GM18909 (cell line): ENCODE data around the gene ARHGAP40.

ENCODE experiments used
- ATAC-seq: cut with Tn5 transposase; IDR thresholded peaks from one replicate; pipeline ENCODE4 v1.9.1; 2021; ENCODE audit warnings: mild to moderate bottlenecking; ENCODE audit not compliant: unreplicated experiment, poor library complexity

Gene ARHGAP40

DNA sequence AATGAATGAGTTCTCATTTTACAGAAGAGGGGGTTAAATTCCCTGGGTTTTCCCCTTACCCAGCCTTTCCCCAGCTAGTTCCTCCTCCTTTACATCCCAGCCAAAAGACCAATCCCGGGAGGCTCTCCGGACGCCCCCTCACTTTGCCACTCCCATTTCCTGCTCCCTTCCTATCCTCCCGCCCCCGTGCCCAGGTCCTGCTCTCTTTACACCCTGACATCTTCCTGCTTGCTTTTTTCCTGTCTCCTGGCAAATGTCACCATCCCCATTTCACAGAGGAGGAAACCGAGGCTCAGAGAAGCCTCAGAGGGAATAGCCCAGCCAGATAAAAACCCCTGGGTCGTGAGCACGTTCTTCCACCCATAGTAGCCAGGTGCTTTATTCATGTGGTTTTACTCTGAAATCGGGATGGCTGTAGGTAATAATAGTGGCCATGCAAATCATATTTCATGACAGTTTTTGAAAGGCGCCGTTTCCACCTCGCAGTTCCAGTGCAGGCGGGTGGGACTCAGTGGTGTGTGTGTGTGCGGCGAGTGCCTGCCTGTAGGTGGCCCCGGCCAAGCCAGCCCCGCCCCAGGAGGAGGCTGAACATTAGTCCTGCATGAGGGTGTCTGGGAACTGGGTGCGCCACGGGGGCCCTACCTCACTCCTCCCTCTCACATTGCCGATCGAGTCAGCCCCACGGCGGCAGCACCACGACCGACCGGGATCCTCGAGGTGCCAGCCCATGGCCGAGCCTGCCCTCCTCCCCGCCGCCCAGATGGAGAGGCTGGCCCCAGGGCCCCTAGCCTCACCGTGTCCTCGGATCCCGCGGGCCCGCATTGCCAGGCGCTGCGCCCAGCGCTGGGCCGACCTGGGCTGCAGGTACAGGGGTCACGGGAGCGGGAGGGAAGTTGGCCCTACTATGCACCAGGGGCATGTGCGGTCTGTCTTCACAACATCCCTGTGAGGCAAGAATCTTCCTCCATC is at the start of gene ARHGAP40:
ARHGAP40 (plus strand) TSS at position 594 of the 969 bp plus-strand sequence.
- no peak for ATAC-seq

DNA sequence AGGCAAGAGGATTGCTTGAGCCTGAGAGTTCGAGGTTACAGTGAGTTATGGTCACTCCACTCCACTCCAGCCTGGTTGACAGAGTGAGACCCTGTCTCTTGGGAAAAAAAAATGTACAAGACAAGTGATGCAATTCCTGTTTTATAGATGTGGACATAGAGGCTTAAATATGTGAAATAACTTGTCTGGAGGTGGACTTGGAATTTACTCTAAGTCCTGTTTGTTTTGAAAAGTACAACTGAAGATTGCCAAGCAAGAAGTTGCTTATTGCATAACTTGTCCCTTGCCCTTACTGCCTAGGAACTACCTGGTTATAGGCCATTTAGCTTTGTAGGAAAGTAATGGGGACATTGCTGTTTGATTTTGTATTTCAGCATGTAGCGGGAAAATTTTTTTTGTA is 46.6 kb upstream of the ARHGAP40 start:
- ATAC-seq, result no peak

DNA sequence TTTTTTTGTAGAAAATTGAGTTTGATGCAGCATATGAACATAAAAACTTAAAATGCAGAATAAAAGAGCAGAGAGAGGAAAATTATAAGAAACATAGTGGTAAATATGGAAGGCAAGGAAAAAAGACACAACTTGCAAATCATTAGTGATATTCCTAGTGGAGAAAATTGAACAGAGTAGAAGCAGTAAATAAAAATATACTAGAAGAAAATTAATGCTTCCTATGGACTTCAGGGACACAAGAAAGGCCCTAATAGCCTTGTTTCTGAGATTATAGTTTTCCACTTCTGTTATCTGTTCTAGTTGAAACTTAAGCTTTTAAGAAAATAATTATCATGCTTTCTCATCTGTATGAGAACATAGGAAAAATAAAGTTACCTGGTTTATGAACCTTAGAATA is 46.2 kb upstream of the ARHGAP40 start:
- no peak for ATAC-seq

DNA sequence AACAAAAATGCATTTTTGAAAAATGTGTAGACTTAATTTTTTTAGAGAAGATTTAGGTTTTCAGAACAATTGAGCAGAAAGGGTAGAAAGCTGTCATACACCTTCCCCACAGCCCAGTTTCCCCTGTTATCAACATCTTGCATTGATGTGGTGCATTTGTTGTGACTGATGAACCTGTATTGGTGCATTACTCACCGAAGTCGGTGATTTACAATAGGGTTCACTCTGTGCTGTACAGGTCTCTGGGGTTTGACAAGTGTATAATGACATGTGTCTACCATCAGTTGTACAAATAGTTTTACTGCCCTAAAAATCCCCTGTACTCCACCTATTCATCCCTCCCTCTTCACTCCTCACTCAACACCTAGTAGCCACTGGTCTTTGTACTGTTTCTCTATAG is 44.4 kb upstream of the ARHGAP40 start:
- no peak for ATAC-seq

DNA sequence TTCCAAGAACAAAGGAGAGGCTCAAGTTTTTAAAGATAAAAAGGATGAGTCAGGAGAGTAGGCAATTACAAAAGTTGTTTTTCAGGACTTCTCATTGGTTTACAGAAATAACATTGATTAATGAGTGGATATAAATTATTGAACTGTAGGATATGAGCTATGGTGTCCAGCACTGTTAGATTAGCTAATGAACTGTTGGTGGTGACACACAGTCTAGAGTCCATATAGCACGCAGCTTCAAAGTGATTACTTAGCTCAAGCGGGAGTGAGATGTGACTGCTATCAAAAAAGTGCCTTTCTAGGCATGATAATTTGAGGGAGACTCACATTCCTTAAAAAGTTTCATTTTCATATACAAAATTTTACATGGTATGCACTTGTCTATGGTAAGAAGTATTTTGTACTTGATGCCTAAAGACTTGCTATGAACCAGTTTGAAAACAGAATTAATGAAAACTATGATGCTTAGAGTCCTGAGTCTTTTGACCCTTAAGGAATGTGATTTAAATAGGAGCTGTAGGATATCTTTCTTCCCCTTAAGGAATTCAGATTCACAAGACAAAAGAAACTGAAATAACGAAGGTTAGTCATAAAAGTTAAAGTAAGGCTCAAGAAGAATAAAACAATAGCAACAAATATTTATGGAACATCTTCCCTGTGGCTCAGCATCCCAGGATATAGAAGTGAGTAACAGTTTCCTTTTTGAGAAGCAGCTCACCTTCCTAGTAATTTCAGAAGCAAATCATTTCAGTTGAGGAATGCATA is 42.8 kb upstream of the ARHGAP40 start:
- no peak for ATAC-seq

DNA sequence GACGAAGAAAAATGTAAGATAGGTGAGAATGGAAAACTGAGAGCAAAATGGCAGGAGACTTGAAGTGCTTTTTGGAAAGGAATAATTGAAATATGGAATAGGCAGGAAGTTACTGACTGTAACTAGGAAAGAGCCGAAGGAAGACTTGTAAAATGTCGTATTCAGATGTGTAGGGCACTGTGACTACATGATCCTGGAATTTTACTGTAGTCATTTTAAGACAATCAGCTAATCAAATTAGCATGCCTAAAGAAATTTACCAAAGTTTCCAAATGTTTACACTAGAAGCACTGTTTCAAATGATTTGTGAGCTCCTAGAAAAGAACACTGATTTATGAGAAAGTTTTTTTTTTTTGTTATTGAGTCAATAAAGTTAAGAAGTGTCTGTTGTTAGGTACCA is 41.8 kb upstream of the ARHGAP40 start:
- no peak for ATAC-seq

DNA sequence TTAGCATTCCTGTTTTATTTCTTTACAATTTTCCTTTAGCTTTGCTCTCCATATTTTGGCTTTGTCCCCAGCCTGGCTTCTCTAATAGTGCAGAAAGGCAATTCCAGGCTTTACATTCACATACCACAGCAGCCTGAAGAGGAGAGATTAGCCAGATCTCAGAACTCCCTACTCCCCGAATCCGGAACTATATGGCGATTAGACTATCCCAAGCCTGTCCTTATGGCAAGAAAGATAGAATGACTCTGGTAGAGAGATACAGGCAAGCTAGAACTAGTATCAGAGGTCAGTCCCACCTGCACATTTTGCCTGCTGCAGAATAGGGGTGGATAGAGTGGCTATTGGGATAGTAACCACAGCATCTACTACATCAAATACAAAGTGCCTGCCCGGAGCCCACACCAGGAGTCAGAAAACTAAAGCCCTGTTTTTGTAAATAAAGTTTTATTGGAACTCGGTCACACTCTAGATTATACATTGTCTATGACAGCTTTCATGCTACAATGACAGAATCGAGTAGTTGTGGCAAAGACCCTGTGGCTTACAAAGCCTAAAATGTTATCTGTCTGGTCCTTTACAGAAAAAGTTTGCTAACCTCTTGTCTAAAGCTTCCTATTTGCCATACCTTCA is 37.7 kb upstream of the ARHGAP40 start:
- ATAC-seq, result no peak

DNA sequence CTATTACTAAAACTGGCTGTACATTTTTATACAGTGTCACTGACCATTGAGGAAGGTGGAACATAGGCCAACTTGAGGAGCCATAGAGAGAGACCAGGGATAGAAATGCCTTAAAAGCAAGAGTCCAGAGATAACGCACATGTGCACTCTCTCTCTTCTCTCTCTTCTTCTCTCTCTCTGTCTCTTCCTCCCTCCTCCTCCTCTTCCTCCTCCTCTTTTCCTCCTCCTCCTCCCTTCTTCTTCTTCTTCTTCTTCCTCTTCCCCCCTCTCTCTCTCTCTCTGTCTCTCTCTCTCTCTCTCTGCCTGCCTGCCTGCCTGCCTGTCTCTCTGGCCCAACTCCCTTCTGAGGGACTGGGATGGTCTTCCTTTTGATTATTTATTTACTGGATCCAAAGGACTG is 36.9 kb upstream of the ARHGAP40 start:
- no peak for ATAC-seq

DNA sequence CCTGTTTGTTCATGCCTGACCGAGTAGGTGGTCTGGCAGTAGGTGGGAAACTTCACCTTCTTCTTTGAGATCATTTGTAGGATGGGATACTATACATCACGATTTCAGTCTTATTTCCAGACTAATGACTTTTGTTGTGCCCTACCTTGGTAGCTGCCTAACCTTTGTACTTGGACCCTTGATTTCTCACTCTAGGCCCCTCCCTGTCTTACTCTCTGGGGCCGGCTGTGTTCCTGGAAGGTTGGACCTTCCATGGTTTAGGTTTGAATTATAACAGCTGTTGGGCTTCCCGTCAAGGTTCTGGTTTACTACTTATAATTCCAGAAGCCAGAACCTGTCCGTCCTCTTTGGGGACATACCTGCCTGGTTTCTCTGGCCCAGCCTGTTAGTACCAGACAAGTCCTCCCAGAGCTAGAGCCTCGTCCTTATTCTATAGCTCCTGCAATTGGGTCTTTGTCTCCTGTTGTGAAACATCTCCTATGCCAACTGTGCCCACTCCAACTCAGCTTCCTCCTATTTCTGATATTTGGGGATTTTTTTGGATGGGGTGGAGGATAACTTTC is 35.5 kb upstream of the ARHGAP40 start:
- ATAC-seq, result no peak

DNA sequence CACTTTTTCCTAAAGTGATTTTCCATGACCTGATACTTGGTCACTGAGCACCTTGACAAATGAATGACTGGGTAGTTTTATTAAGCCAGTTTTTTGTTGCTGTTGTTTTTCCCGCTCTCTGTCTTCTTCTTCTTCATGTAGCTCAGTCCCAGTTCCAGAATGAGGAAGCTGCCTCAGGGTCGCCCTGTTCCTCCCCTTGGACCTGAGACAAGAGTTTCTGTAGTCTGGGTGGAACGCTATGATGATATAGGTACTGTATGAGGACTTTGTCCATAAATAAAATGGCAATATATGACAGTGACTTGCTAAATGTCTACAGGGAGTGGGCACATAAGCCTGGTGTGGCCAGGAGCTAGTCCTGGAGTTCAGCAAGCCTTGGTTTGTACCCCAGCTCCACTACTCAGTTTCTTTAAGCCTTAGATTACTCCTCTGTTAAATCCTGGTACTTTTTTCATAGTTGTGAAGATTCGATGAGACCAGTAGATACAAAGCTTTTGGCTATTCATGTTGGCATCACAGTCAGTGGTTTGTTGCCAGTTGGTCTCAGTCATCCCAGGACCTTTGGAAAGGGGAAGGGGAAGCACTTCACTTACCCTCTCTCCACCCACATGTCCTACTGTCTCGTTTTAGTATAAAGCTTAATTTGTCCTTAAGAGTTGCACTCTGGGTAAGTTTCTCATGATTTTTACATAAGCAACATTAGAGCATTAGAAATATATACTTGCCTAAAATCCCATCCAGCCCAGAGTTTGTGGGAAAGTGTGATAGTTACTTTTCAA is 31.7 kb upstream of the ARHGAP40 start:
- no peak for ATAC-seq

DNA sequence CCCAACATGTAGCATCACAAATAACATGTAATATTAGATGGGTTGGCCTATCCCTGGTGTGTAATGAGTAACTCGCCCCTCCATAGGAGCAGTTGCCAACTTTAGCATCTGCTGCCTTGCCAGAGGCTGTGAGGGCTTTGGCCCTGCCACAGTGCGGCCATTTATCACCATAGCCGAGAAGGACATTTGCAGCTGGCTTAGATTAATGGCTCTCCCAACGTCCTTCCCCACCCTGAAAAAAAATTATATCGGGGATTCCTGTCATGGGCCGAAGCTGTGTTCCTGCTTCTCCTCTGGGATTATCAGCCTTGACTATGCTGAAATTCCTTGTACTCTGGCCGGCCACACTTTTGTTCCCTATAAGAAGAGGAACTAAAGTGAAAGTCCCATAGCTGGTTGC is 28.2 kb upstream of the ARHGAP40 start:
- no peak for ATAC-seq

DNA sequence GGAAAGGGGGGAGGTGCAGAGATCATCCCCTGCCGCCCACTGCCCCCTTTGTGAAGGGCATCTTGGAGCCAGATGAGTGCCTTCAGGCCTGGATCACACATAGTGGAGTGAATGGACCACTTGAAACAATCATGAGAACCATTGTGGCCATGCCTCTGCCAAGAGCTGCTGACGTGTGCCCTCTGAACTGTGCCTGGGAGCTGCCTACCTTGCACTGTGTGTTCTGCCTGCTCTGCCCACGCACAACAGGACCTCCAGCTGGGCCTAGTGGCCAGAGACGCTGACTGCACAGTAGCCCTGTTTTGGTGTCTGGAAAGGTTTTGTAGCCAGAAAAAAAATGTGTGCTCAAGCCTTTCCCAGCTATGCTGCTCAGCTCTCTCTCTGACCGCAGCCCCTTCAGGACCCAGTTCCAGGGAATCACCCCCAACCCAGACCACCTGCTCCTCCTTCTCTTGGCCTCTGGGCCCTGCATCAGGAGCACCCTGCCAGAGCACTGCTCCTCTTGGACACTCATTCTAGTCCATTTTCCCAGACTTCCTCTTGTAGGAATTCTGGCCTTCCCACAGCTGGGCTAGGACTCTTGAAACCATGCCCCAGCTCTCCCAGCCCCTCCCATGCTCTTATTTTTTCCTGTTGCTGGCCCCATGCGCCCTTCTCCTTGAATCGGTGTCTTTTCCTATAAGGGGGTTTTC is 22.2 kb upstream of the ARHGAP40 start:
- no peak for ATAC-seq

DNA sequence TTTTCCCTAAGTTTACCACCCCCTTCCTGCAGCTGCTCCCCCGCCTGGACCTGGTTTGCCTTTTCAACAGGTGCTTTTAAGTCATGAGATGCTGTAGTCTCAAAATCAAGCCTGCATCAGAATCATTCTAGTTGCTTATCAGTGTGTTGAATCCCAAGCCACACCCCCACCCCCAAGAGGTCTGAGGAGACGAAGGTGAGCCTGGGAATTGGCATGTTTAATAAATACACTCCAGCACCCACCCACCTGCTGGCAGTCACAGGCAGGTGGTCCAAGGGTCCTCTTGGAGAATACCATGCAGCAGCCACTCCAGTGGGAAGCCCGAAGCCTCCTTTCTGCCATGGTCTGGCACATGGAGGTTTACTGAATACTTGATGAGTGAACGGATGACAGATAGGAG is 21.7 kb upstream of the ARHGAP40 start:
- ATAC-seq, result no peak

DNA sequence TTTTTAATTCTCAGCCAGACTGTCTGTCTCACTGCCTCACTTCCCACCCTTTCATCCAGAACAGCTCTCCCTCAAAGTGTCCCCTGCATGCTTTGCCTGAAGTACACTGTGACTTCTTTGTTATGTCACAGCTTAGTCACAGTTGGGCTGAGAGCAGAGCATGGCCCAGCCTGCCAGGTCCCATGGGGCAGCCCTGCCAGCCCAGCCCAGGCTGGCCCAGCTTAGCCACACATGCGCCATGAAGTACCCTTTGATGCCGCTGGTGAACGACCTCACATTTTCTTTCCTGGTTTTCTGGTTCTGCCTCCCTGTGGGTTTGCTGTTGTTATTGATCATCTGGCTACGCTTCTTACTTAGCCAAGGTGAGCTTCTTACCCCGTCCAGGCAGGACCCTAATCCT is 20.6 kb upstream of the ARHGAP40 start, which contains the start of gene ADIG:
ADIG (plus strand) TSS at position 185 of the 400 bp plus-strand sequence; CDS start at position 239, 54 bp downstream.
- no peak for ATAC-seq

DNA sequence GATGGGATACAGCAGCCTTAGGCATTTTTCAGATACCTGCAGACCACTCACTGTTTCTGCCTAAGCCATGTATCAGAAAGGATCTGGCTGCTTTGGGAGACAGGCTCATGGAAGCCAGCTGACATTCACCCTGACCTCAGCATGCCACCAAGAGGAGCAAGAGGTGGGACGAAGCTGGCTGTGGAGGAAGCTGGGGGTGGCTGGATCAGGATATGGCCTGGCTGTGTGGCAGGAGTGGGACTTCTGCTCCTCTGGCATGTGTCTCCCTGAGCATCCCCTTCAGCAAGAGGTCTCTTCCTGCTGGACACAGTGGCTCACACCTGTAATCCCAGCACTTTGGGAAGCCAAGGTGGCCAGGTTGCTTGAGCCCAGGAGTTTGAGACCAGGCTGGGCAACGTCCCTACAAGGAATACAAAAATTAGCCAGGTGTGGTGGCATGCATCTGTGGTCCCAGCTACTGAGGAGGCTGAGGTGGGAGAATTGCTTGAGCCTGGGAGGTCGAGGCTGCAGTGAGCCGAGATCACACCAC is 19.7 kb upstream of the ARHGAP40 start:
- no peak for ATAC-seq

DNA sequence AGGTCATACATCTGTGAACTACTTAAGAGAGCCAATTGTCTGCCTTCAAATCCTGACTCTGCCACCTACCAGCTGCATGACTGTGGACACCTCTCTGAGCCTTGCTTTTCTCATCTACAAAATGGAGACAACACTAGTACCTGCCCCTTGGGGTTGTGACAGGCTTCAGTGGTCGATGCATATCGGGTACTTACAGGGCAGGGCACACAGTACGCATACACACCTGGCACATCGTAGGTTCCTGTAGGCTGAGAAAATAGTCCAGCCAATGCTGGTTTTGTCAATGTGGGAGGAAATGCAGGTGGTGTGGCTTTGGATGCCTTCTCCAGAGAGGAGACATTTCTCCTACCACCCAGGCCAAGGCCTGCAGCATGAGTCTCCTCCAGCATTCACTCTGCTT is 18.3 kb upstream of the ARHGAP40 start:
- ATAC-seq, result no peak

DNA sequence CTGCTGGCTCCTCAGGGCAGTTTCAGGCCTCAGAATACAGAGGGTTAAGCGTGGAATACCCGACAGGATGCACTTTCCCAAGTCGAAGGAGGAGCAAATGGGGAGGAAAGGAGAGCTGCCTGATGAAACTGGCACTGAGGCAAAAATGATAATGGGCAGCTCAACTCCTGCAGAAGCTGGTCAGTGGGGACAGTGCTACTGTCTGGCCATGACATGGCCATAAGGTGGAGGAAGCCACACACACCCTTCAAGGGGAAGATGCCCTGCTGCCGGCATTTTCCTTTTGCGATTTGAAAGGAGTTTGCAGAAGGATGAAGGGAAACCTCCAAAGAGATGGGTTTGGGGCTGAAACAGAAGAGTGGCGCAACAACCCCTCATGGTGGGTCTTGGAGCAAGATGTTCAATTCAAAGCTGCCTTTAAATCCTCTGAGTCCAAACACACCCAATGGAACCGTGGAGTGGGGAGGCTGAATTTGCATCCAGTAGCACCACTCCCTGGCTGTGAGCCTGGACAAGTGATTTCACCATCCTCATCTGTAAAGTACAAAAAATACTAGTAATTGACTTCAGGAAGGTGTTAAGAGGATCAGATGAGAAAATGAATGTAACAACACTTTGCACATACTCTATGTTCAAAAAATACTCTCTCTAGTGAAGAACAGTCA is 17.4 kb upstream of the ARHGAP40 start:
- ATAC-seq, result no peak

DNA sequence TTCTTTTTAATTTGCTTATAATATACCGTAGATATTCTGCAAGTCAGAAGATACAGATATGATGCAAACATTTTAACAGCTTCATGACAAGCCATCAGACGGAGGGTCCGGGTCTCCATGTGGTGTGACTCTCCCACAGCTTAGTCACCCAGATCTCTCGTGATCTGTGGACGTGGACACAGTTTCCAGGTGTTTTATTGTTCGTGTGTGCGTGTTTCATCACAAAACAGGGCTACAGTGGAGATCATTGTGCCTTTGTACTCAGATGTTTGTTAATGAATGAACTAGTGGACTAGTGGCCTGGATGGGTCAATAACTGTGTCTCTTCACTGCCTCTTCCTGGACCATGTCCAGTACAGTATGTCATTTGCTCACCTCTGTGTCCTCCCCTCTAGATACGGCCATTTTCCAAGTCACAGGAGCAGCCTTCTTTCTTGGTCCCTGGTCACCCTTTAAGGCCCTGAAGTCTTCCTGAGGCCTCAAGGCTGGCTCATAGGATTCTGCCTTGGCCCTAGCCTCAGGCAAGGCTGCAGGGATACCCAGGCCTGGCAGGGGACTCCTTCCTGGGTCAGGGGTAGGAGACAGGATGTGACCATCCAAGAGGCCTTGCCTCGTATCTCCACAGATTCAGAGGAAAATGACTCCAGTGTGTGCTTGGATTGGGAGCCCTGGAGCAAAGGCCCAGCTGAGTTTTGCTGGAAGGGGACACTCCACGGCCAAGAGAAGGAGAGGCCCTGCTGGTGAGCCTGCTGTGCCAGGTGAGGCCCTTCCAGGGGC is 16.0 kb upstream of the ARHGAP40 start:
- no peak for ATAC-seq
